ENCODE measurements around the gene MGMT.

DNA sequence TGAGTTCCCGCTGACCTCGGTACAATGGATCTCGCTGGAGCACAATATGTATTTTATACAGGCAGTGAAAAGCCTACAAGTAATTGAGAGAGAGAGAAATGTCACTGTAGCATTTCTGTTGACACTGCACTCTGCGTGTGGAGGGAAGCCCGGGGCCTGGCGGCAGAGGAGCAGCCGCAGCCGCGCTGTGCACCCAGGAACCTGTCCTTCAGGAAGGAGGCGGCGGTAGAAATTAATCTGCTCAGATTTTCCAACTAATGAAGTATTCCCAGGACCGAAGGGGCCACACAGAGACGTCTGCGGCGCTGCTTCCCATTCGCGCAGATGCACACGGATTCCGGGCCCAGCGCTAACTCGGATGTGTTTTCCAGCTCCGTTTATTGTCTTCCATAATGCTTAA lies 327.0 kb downstream of the MGMT start:
- TF ChIP-seq, protein P1, sequence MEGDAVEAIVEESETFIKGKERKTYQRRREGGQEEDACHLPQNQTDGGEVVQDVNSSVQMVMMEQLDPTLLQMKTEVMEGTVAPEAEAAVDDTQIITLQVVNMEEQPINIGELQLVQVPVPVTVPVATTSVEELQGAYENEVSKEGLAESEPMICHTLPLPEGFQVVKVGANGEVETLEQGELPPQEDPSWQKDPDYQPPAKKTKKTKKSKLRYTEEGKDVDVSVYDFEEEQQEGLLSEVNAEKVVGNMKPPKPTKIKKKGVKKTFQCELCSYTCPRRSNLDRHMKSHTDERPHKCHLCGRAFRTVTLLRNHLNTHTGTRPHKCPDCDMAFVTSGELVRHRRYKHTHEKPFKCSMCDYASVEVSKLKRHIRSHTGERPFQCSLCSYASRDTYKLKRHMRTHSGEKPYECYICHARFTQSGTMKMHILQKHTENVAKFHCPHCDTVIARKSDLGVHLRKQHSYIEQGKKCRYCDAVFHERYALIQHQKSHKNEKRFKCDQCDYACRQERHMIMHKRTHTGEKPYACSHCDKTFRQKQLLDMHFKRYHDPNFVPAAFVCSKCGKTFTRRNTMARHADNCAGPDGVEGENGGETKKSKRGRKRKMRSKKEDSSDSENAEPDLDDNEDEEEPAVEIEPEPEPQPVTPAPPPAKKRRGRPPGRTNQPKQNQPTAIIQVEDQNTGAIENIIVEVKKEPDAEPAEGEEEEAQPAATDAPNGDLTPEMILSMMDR (IDR thresholded peaks at IDR 0.05), result no peak
- no peak for TF ChIP-seq ZFX (IDR thresholded peaks at IDR 0.05; ENCODE audit: borderline replicate concordance)

All from 22Rv1 (cell line).